Left lung (tissue), 14 donors: ENCODE data around the gene MUC4. TPM values are rescaled to one million over a fixed set of nuclear protein-coding genes. Genes with fewer than 3 reads are reported as not detected.

Source experiments
- ATAC-seq: fragments of 200-7000 bp; cut with Tn5 transposase; one replicate; pipeline ENCODE4 v1.9.1; 2020; ENCODE audit warnings: moderate library complexity
- DNase-seq, 4 donors: peaks; one replicate each; pipeline ENCODE4 v3.0.0-alpha.2; 2013 to 2020
- H3K27ac ChIP-seq, 2 donors: fragments of 200-600 bp; sonication (generic) in 1 of 2; one replicate each; pipeline versions ENCODE4 v1.5.0 to v1.8.0; 2020 to 2021
- H3K27me3 ChIP-seq, 2 donors: fragments of 200-600 bp; sonication (generic) in 1 of 2; one replicate each; pipeline versions ENCODE4 v1.5.0 to v1.8.0; 2020 to 2021
- H3K36me3 ChIP-seq, 2 donors: fragments of 200-600 bp; sonication (generic) in 1 of 2; one replicate each; pipeline versions ENCODE4 v1.5.0 to v1.8.0; 2020 to 2021
- H3K4me1 ChIP-seq, 2 donors: fragments of 200-600 bp; one replicate each; pipeline ENCODE4 v1.8.0; 2021
- H3K4me3 ChIP-seq, 2 donors: fragments of 200-600 bp; sonication (generic) in 1 of 2; one replicate each; pipeline versions ENCODE4 v1.5.0 to v1.8.0; 2020 to 2021; ENCODE audit warnings: mild to moderate bottlenecking in 1 of 2
- H3K9me3 ChIP-seq, 2 donors: fragments of 200-600 bp; sonication (generic) in 1 of 2; one replicate each; pipeline versions ENCODE4 v1.5.0 to v1.8.0; 2020 to 2021
- CTCF ChIP-seq, 2 donors: fragments of 200-600 bp; sonication (generic) in 1 of 2; IDR thresholded peaks; one replicate each; pipeline versions ENCODE4 v1.5.0 to v1.8.0; 2021; ENCODE audit warnings: antibody characterized with exemption in 2 of 2
- intact Hi-C, 2 donors: fragments of 100-400 bp; cut with DNase I; formaldehyde crosslinking; loops; one replicate each; pipeline versions ENCODE4 v1.11.2 to v1.14.2; 2022
- long read RNA-seq, 12 donors: library from polyadenylated mRNA in 2 of 12; unstranded in 2 of 12; transcript quantifications; one replicate each; pipeline ENCODE4 v2.0.0 and lab custom pipeline, GENCODE V29; 2019 to 2026
- polyA plus RNA-seq, 6 donors: library from polyadenylated mRNA; unstranded; fragments of 120-200 nt; gene quantifications; one replicate each; pipeline ENCODE4 v1.2.1, GENCODE V29; 2013; ENCODE audit not compliant: insufficient read length in 6 of 6
- total RNA-seq, 2 donors: library from RNA; stranded (reverse); fragmentation: NEBNext Ultra II Directional; extraction: Animal tissue kit (Norgen Biotek cat#: 25700); gene quantifications; one replicate each; pipeline ENCODE4 v1.2.1, GENCODE V29; 2021
- donor health status: DM: no; HTN: yes; CAD: no.
- donor health status: DM: no; HTN: no; CAD: no.

The MUC4 gene
- 10 to 100 TPM in 1 of 2 donors, 1 to 10 TPM in 1; 2.9 to 12.8 TPM for total RNA-seq
- polyA plus RNA-seq = 1 to 10 TPM in 3 of 6 donors, under 1 TPM in 3; 0.35 to 2.0 (median 1.1) TPM
- long read RNA-seq, donor 1 = 0 reads
- long read RNA-seq, donor 2 = 0 reads
- long read RNA-seq, donor 3 = 0 reads
- long read RNA-seq, donor 4, partial matches to known transcripts = 0 of 1 reads
- long read RNA-seq, donor 4, other reads (novel, unspliced or antisense) = 1 of 1 reads
- long read RNA-seq, donor 5 = 0 reads
- long read RNA-seq, donor 6 = 0 reads
- long read RNA-seq, donor 7 = 0 reads
- long read RNA-seq, donor 8 = 0 reads
- long read RNA-seq, donor 9 = 0 reads
- long read RNA-seq, donor 10 = 0 reads
- long read RNA-seq, donor 11 = 0 reads
- long read RNA-seq, donor 12 = 0 reads

- Histone ChIP-seq H3K27me3 (peaks cover 0 to 27% of the 10 kb centered on the region in 2 donors), H3K9me3 (no peaks in the 10 kb centered on the region), H3K36me3 (no peaks in the 10 kb centered on the region), H3K27ac (no peak within 1 kb of the TSS), H3K4me1 (no peaks in the 10 kb centered on the region), H3K4me3 (peak within 1 kb of the TSS in 1 of 2 donors; percentile 6)
- intact Hi-C loops = no loop called here
- DNase-seq (no peak), ATAC-seq (no peak)
- TF ChIP-seq CTCF (IDR thresholded peaks at IDR 0.05) = no peak
These were observed at the start of gene MUC4 for GRCh38 chr3:195811756-195812155. MUC4 (minus strand) TSS chr3:195811929; CDS start chr3:195811817, 112 bp downstream.

GRCh38 chr3:195860456-195860855 lies 48.7 kb upstream of the MUC4 start:
- peaks cover 0 to 19% of the 10 kb centered on the region in 2 donors for H3K4me1 ChIP-seq
- no peak for ATAC-seq
- intact Hi-C loops = loop anchor here in 1 of 2 donors (5.0 kb wide), 1 partner anchor 52 kb away; no protein-coding TSS in a partner anchor

GRCh38 chr3:195859846-195860411 lies 48.2 kb upstream of the MUC4 start:
- intact Hi-C loops = loop anchor here in 1 of 2 donors (5.0 kb wide), 1 partner anchor 52 kb away; no protein-coding TSS in a partner anchor
- TF ChIP-seq CTCF (IDR thresholded peaks at IDR 0.05) = no peak
- Histone ChIP-seq H3K27me3 (peaks cover 0 to 7% of the 10 kb centered on the region in 2 donors), H3K27ac (no peak overlapping the region), H3K4me3 (no peak overlapping the region), H3K4me1 (peaks cover 0 to 19% of the 10 kb centered on the region in 2 donors), H3K36me3 (peaks cover 0 to 10% of the 10 kb centered on the region in 2 donors), H3K9me3 (no peaks in the 10 kb centered on the region)
- DNase-seq = peak in 1 of 4 donors; percentile 55
- ATAC-seq = no peak

More at GRCh38 chr3:195860456-195860855, 48.7 kb upstream of the MUC4 start:
- Histone ChIP-seq H3K4me3 (no peak overlapping the region), H3K9me3 (no peaks in the 10 kb centered on the region), H3K36me3 (peaks cover 0 to 12% of the 10 kb centered on the region in 2 donors), H3K27me3 (peaks cover 0 to 7% of the 10 kb centered on the region in 2 donors), H3K27ac (no peak overlapping the region)
- DNase-seq = no peak
- no peak for TF ChIP-seq CTCF (IDR thresholded peaks at IDR 0.05)

GRCh38 chr3:195859061-195859845 lies 47.5 kb upstream of the MUC4 start:
- Histone ChIP-seq H3K27me3 (peaks cover 0 to 7% of the 10 kb centered on the region in 2 donors), H3K4me1 (peaks cover 0 to 19% of the 10 kb centered on the region in 2 donors), H3K36me3 (peaks cover 0 to 9% of the 10 kb centered on the region in 2 donors), H3K9me3 (no peaks in the 10 kb centered on the region), H3K27ac (no peak overlapping the region), H3K4me3 (no peak overlapping the region)
- intact Hi-C loops = no loop called here
- TF ChIP-seq CTCF (IDR thresholded peaks at IDR 0.05) = peak; percentile 87 to 92
- peak in 3 of 4 donors; percentile 67 to 76 (median 71) for DNase-seq
- peak; percentile 57 for ATAC-seq
